NCI-H146 treated with DMSO at 0.1 percent for 48 hours (cell line): ENCODE measurements around the gene ACKR1.

Source experiments
- DNase-seq: peaks from one replicate; lab custom pipeline; 2025; ENCODE audit not compliant: unreplicated experiment; lab: John Stamatoyannopoulos, UW

Gene ACKR1

DNA sequence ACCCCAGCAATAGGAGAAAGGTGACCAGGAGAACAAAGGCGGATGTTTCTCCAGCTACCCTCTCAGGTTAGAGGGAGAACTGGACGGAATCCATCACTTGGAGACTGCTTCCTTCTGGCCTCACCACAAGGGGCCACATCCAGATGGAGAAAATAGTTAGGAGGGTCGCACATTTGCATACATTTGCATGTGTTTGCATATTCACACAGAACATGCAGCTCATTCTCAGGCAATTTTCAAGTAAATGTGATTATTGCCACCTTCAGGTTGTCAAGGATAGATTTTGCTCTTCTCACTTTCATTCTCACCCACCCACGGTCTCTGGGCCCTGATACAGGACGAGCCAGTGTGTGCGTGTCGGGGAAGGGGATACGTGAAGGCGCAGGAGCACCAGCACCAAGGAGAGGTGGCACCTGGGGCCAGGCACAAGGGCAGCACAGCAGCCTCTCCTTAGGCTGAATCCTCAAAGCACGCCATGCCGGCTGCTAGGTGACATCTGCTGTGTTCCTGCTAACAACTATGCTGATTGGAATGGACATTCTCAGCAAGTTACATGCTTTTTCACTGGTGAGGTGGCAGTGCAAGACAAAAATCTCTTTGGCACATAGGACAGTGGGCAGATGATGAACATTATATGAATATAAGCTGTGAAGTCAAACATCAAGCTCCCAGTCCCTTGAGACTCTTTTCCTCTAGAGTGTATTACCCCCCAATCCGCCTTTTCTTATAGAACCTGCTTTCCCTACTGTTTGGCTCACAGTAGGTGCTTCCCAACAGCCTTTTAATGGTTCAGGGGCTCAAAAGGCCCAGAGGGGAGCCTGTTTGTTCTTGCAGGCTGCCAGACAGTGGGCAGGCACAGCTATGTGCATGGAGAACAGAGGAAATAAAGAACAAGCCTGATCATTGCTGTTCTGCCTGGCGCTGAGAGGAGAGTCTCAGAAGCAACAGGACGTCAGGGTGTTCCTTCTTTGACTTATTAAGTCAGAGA is 14.3 kb downstream of the ACKR1 start:
- no peak for DNase-seq

DNA sequence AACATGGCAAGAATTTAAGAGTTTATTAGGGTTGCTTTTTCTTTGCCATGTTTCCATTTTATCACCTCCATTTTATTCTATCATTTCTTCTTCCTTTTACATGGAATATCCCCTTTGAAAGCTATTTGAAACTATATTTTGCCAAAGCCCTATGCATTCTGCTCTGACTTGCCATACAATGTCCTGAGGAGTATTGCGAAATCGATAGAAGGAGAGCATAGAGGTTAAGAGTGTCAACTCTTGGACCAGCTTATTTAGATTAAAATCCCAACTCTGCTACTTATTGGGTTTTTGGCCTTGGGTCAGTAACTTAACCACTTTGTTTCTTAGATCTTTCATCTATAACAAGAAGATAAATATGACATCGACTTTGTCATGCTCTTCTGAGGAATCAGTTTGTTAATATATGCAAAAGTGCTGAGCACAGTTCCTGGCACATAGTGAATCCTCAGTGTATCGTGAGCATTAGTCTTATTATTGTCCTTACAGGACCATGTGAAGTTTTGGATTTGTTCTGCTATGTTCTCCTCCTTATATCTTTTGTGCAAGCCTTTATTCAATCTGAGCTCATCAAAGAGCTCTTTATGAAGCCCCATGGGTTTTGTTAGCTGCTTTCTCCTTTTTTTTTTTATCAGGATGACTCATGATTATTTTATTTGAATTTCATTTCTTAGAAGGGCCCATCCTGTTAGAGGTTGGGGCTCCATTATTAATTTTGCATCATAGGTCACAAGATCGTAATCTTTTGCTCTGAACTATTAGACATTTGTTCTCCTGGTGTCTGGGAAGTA is 17.6 kb downstream of the ACKR1 start:
- no peak for DNase-seq

DNA sequence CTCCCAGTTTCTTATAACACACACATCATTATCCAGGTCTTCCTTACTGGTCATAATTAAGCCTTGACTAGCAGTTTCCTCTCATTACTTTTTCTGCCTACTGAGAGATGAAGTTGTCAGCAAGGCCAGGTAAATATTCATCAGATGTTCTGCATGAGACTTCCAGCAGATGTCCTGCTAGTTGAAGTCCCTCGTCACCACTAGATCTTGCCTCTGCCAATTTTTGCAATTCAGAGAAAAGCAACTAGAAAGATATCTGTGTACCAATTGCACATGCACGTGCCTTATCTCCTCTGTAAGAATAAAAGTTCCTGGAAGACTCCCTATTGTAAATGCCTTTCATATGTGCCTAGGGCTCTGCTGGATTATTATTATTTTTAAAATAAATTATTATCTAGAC is 18.3 kb downstream of the ACKR1 start:
- DNase-seq, result no peak

DNA sequence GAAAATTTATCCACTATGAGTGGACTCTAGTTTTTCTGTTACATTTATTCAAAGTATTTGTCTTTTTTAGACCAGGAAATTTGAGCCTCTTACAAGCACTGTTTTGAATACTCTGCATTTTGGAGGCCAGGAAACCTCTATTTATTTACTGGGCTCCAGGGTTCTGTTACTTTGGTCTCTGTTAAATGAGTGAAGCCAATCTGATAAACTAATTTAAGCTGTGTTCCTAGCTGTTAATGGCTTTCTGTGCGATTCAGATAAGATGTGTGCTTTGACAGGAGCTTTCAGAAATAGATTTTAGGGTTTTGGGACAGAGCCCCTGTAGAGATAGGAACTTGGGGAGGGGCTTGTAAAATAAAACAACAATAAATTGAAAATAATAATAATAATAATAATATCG is 23.9 kb downstream of the ACKR1 start:
- DNase-seq, result no peak

DNA sequence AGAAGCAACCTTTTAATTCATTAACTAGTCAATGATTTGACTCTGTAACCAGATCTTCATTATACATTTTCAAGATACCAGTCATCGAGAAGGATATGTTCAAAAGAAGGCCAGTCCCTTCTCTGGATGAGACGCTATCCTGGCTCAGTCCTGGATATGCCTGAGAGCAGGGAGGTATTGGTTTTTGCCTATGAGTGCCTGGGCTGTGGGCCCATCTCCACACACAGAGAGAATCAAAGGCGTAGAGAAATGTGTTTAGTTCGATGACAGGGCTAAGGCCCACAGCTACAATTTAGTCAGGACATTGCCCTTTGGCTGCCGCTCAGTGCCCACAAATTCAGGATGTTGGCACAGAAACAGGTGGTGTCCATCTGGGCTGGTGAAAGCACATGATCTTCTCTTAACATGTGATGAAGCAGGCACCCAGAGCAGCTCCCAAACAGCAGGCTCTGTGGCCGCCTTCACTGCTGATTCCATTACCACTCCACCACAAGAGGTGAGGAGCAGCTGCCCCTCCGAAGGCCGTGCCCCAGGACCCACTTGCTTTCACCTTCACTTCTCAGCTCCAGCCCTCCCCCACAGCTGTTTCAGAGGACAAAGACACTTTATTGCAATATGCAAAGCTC is 24.7 kb downstream of the ACKR1 start:
- no peak for DNase-seq

DNA sequence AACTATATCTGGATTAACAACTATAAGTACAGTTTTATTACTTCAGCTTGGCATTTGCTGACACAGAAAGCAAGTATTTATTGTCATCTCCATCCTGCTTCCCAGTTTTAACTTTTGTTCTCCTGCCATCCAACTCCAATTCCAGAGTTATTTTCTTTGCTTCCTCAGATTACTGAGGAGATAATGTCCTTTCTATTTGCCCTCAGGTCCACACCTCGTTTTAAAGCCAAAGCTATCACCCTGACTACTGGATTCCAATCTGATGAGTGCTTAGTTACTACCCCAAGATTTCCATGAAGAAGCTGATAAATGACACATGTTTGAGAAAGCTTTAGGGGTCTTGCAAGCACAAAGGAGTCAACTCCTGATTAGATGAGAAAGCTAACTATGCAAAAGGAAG is 25.2 kb downstream of the ACKR1 start:
- no peak for DNase-seq

DNA sequence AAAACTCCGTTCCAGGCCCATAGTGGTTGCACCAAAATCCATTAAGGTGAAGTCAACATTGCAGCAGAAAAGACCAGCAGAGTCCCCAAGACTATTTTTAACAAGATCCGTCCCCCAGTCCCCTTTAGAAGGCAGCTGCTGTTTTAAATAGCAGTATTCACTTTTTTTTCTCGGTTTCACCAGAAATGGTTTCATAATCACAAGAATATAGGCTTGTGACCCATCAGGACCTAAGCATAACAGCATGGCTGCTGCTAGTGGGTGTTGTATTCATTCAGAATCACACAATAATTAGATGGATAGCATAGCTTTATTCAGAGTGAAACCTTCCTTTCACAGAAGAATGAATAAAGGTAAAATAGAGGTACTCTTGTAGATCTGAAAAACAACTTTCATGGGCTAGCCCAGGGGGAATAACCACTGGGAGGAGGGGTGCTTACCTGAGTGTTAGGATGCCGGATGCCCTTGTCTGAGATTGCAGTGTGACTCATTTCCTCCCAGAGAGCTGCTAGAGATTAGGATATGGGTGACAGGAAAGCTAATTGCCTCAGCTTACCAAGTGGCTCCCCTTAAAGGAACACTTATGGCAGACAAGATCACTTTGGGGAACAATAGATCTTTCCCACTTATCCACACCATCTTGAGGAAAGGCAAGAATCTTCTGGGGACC is 35.0 kb downstream of the ACKR1 start:
- no peak for DNase-seq

DNA sequence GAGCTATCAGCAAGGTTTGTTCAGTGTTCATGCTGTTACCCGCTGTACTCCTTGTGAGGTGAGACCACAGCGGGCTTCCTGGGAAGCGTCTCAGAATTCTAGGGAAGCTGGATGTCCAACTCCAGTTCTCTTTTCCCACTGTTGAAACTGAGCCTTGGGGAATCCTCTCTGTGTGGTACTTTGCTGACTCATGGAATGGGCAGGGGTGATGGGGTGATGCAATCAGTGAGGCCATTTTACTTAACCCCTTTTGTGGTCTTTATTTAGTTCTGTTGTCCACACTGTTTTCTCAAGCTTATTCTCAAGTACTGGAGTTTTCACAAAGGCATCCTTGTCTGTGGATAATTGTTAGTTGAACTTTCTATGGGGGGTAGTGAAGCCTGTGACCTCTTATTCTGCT is 42.6 kb downstream of the ACKR1 start:
- DNase-seq, result no peak

DNA sequence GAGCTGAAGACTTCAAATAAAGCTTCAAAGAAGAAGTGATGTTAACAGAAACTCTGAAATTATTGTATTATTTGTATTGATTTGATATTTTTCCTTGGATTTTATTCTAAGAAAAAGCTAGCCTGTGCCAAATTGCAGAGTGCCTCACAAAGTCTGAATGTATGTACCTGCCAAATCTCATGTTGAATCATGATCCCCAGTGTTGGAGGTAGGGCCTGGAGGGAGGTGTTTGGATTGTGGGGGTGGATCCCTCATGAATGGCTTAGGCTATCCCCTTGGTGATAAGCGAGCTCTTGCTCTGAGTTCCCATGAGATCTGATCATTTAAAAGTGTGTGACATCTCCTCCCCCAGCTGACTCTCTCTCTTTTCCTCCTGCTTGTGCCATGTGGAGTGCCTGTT is 43.6 kb downstream of the ACKR1 start:
- no peak for DNase-seq

DNA sequence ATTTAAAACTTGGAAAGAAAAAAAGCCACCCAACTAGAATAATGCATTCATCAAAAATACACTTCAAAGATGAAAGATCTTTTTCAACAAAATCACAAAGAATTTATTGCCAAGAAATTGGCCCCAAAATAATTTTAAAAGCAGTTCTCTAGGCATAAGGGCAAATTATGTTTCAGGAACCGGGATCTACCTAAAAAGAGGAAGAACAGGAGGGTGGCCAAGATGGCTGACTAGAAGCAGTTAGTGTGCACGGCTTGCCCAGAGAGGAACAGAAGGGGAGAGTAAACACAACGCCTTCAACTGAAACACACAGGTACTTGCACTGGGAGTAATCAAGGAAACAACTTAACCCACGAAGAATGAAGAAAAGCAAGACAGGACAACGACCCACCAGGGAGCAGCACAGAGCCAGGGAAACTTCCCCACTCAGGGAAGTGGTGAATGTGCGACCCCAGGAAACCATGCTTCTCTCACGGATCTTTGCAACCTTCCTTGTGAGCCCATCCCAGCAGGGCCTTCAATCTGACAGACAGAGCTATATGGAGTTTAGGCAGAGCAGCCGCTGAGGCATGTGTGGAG is 46.1 kb downstream of the ACKR1 start:
- no peak for DNase-seq
